DOHH2 (cell line): Measurements from ENCODE around the gene SCN4B.

Experiments
- H3F3A ChIP-seq: fragments of 200-600 bp; sonication (generic), shearing (Covaris generic); 2 replicates; pipeline ENCODE4 v1.6.0; 2016; ENCODE audit warnings: antibody characterized with exemption, mild to moderate bottlenecking; ENCODE audit not compliant: control insufficient read depth, insufficient read depth
- H3K27ac ChIP-seq: fragments of 200-600 bp; sonication (generic); 2 replicates; pipeline ENCODE4 v1.5.1; 2014; ENCODE audit warnings: low read depth, mild to moderate bottlenecking, low read length, moderate library complexity
- H3K27me3 ChIP-seq: fragments of 200-600 bp; sonication (generic); 2 replicates; pipeline ENCODE4 v1.6.1; 2014; ENCODE audit warnings: mild to moderate bottlenecking, low read length, mixed read lengths; ENCODE audit not compliant: control insufficient read depth
- H3K36me3 ChIP-seq: fragments of 200-600 bp; sonication (generic); 2 replicates; pipeline ENCODE4 v1.6.1; 2014; ENCODE audit warnings: mild to moderate bottlenecking, low read length, moderate library complexity, mixed read lengths; ENCODE audit not compliant: control insufficient read depth
- H3K4me1 ChIP-seq: fragments of 200-600 bp; sonication (generic); 2 replicates; pipeline ENCODE4 v1.6.1; 2014; ENCODE audit warnings: mild to moderate bottlenecking, low read length, mixed read lengths; ENCODE audit not compliant: control insufficient read depth
- H3K4me2 ChIP-seq: fragments of 200-600 bp; sonication (generic); 2 replicates; pipeline ENCODE4 v1.6.0; 2014; ENCODE audit warnings: mild to moderate bottlenecking, low read length, moderate library complexity
- H3K4me3 ChIP-seq: fragments of 200-600 bp; sonication (generic); 2 replicates; pipeline ENCODE4 v1.5.1; 2014; ENCODE audit warnings: mild to moderate bottlenecking, low read length, mixed read lengths
- H3K79me2 ChIP-seq: fragments of 200-600 bp; sonication (generic); 2 replicates; pipeline ENCODE4 v1.6.1; 2014; ENCODE audit warnings: mild to moderate bottlenecking, low read length, mixed read lengths; ENCODE audit not compliant: control insufficient read depth
- H3K9me2 ChIP-seq: fragments of 200-600 bp; sonication (generic); replicated peaks from 2 replicates; pipeline ENCODE4 v1.6.1; 2014; ENCODE audit warnings: mild to moderate bottlenecking, low read length, mixed read lengths; ENCODE audit not compliant: control insufficient read depth
- H3K9me3 ChIP-seq: fragments of 200-600 bp; sonication (generic); 2 replicates; pipeline ENCODE4 v1.6.1; 2014; ENCODE audit warnings: antibody characterized with exemption, low read length, mixed read lengths; ENCODE audit not compliant: control insufficient read depth, insufficient read depth
- H4K20me1 ChIP-seq: fragments of 200-600 bp; sonication (generic); 2 replicates; pipeline ENCODE4 v1.6.0; 2014; ENCODE audit warnings: low read depth, mild to moderate bottlenecking, antibody characterized with exemption, low read length, moderate library complexity; ENCODE audit not compliant: control insufficient read depth, insufficient read depth
- EZH2phosphoT487 ChIP-seq: fragments of 200-600 bp; sonication (generic); IDR thresholded peaks from 2 replicates; pipeline ENCODE4 v1.6.1; 2017; ENCODE audit warnings: borderline replicate concordance, mild to moderate bottlenecking, antibody characterized with exemption, low read length, moderate library complexity, mixed read lengths
- TF ChIP-seq, protein P1 (sequence below): fragments of 200-600 bp; sonication (generic); IDR thresholded peaks from one replicate; pipeline ENCODE4 v1.5.1; 2014; ENCODE audit warnings: antibody characterized with exemption, mild to moderate bottlenecking, low read depth, low read length; ENCODE audit not compliant: poor library complexity, severe bottlenecking

The SCN4B gene

DNA sequence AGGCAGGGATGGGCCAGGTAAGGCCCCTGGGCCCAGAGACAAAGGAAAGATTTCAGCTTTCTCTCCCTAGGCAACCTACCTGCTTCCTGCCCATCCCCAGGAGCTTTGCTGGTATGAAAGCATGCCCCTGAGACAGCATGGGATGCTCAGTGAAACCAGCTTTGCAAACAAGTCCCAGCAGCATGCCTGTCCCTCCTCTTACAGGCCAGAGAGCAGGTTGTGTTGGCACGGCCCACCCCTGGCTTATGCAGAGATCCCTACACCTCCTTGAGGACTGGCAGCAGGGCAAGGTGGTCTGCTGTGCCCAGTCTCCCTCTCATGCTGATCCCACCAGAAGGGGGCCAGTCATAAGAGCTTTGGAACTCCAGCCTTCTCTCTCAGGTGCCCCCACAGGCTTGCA is 3.1 kb downstream of the SCN4B start:
- Histone ChIP-seq H4K20me1 (no peaks in the 10 kb centered on the region), H3F3A (no peaks in the 10 kb centered on the region), H3K9me2 (no peaks in the 10 kb centered on the region), H3K36me3 (no peaks in the 10 kb centered on the region), H3K79me2 (no peaks in the 10 kb centered on the region), H3K9me3 (no peaks in the 10 kb centered on the region), H3K27ac (no peak overlapping the region), H3K27me3 (peaks cover 69% of the 10 kb centered on the region), H3K4me2 (no peak overlapping the region), H3K4me3 (no peak overlapping the region), H3K4me1 (peaks cover 7% of the 10 kb centered on the region; the same call in 1 of the 2 replicates)
- TF ChIP-seq, protein P1, sequence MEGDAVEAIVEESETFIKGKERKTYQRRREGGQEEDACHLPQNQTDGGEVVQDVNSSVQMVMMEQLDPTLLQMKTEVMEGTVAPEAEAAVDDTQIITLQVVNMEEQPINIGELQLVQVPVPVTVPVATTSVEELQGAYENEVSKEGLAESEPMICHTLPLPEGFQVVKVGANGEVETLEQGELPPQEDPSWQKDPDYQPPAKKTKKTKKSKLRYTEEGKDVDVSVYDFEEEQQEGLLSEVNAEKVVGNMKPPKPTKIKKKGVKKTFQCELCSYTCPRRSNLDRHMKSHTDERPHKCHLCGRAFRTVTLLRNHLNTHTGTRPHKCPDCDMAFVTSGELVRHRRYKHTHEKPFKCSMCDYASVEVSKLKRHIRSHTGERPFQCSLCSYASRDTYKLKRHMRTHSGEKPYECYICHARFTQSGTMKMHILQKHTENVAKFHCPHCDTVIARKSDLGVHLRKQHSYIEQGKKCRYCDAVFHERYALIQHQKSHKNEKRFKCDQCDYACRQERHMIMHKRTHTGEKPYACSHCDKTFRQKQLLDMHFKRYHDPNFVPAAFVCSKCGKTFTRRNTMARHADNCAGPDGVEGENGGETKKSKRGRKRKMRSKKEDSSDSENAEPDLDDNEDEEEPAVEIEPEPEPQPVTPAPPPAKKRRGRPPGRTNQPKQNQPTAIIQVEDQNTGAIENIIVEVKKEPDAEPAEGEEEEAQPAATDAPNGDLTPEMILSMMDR: no peak
- no peak for TF ChIP-seq EZH2phosphoT487

DNA sequence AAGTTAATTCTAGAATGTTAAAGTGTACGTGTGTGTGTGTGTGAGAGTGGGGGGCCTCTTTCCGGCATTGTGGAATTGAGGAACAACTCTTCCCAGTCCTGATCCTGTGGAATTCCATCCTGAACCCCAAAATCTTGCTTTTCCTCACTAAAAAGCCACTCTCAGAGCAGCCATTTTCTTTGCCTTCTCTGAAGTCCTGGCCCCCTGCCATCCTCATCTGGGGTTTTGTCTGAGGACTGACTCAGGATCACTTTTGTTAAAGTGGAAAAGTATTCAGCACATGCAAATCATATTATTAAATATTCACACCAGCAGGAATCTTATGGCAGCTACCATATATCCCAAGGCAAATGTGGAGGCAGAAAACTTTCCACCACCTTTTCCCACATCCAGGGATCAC is 3.8 kb downstream of the SCN4B start:
- TF ChIP-seq, protein P1: no peak
- no peak for TF ChIP-seq EZH2phosphoT487
- H3K27ac ChIP-seq: no peak overlapping the region
- no peaks in the 10 kb centered on the region for H3K9me2 ChIP-seq
- no peaks in the 10 kb centered on the region for H3K36me3 ChIP-seq
- peaks cover 7% of the 10 kb centered on the region; the same call in 1 of the 2 replicates for H3K4me1 ChIP-seq
- no peak overlapping the region for H3K4me3 ChIP-seq
- H3K27me3 ChIP-seq: peaks cover 69% of the 10 kb centered on the region
- H4K20me1 ChIP-seq: no peaks in the 10 kb centered on the region
- no peaks in the 10 kb centered on the region for H3F3A ChIP-seq
- no peaks in the 10 kb centered on the region for H3K79me2 ChIP-seq
- no peaks in the 10 kb centered on the region for H3K9me3 ChIP-seq
- H3K4me2 ChIP-seq: no peak overlapping the region

DNA sequence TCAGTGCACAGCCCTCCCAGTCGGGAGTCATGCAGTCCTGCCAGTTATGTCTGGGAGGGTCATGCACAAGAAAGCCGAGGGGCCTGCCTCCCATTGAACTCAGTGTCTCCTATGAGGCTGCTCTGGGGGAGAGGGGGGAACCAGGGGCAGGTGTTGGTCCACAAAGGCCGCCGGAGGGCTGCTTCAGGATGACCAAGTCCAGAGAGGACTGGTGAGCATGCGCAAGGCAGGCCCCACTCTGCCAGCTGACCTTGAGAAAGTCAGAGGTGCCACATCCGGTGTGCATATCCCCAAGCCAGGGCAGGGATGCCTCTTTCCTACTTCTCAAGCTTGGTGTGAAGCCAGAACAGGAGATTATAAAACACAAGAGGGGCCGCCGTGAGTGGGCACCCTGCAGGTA is 4.4 kb downstream of the SCN4B start:
- Histone ChIP-seq H3K4me2 (no peak overlapping the region), H3K79me2 (no peaks in the 10 kb centered on the region)
- TF ChIP-seq EZH2phosphoT487: no peak
- TF ChIP-seq, protein P1: no peak

DNA sequence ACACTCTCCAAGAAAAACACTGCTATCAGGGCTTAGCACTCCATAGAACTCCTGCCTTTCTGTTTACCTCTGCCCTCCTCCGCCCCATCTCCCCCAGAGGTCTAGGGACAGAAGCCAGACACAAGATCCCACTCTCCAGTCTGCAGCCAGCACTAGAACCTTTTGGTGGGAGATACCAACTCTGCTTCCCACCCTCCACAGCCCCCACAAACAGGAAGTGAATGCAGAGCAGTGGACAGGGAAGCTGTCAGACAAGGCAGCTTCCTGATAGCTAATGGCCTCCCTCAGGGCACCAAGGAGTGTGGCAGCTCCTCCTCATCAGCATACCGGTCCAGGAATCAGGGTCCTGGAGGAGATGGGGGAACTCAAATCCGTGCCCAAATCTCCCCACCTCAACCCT is 5.1 kb downstream of the SCN4B start:
- no peak for TF ChIP-seq EZH2phosphoT487
- TF ChIP-seq, protein P1: no peak
- H4K20me1 ChIP-seq: no peaks in the 10 kb centered on the region
- no peaks in the 10 kb centered on the region for H3K9me3 ChIP-seq
- no peak overlapping the region for H3K4me2 ChIP-seq
- H3K36me3 ChIP-seq: no peaks in the 10 kb centered on the region
- peaks cover 11% of the 10 kb centered on the region; the same call in 1 of the 2 replicates for H3K4me1 ChIP-seq
- peaks cover 72% of the 10 kb centered on the region for H3K27me3 ChIP-seq
- no peaks in the 10 kb centered on the region for H3F3A ChIP-seq
- H3K79me2 ChIP-seq: no peaks in the 10 kb centered on the region
- H3K9me2 ChIP-seq: no peaks in the 10 kb centered on the region
- no peak overlapping the region for H3K4me3 ChIP-seq
- no peak overlapping the region for H3K27ac ChIP-seq

More for the DNA sequence above, 4.4 kb downstream of the SCN4B start:
- H3K4me3 ChIP-seq: no peak overlapping the region
- H3K36me3 ChIP-seq: no peaks in the 10 kb centered on the region
- no peaks in the 10 kb centered on the region for H3F3A ChIP-seq
- H3K9me3 ChIP-seq: no peaks in the 10 kb centered on the region
- peaks cover 7% of the 10 kb centered on the region; the same call in 1 of the 2 replicates for H3K4me1 ChIP-seq
- H4K20me1 ChIP-seq: no peaks in the 10 kb centered on the region
- no peaks in the 10 kb centered on the region for H3K9me2 ChIP-seq
- peaks cover 71% of the 10 kb centered on the region for H3K27me3 ChIP-seq
- H3K27ac ChIP-seq: no peak overlapping the region
